ENCODE results near the gene CDH4. TPM values are rescaled to one million over a fixed set of nuclear protein-coding genes. Genes with fewer than 3 reads are reported as not detected.

The CDH4 gene
- total RNA-seq, 1 donor from 2014 or later, result 2.9 TPM

DNA sequence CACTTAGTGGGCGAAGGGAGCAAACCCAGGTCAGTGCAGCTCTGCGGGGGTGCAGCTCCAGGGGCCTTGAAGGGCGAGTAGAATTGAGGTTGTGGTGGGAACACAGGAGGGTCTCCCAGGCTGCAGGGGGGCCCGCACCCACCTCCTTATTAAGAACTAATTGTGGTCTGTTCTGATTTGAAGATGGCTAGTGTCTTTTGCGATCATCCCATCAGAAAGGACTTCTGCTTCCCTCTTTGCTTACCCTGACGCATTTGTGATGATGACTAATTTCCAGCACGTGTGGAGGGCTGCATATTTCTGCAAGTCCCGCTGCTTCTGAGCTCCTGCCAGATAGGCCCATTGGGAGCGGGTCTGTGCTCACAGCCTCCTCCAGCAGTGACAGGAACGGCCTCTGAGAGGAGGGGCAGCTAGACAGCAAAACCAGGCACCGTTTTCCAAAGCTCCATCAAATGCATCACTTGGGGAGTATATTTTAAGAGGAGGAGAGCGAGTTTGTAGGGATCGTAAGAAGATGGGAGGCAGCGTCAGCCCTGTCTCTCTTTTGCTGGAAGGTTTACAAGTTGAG, 268.9 kb downstream of the CDH4 start:
- Mint-ChIP-seq H3K27ac (no peak overlapping the region), H3K9me3 (no peaks in the 10 kb centered on the region)
- H3K27ac ChIP-seq, result no peak overlapping the region

DNA sequence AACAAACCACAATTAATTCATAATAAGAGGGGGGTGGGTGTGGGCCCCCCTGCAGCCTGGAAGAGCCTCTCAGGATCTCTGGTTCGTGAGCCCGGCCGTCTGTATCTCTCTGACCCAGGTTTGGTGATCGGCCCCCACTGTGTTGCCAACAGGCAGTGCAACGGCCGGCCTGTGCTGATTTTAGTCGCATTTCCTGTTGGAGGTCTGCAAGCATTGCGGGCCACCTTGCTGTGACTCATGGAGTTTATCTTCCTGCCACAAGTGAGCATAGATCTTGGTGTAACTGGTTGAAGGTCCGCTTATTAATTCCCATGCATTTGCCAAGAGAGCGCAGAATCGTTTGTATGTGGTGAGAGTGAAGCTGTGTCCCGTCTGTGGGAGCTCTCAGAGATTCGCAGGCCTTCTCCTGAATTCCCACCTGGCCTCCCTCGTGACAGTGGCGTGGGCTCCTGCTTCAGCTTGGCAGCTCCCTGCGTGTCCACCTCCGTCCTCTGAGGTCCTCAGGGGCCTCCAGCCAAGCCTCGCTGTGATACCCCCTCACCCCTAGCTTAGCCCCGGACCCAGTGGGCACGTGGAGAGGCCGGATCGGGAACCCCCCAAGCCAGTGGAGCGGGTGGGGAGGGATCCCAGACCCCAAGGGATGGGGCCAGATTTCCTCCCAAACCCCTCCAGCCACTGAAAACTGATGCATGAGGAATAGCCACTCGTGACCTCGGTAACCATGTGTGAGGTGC, 269.8 kb downstream of the CDH4 start:
- no peaks in the 10 kb centered on the region for H3K36me3 ChIP-seq
- no peaks in the 10 kb centered on the region for H4K20me1 ChIP-seq (ENCODE audit: low read depth)
- Mint-ChIP-seq H3K27me3 (ENCODE audit: insufficient read depth, low read depth) (peaks cover 5% of the 10 kb centered on the region), H3K4me3 (no peak overlapping the region), H3K4me1 (peaks cover 33% of the 10 kb centered on the region), H3K9me3 (no peaks in the 10 kb centered on the region), H3K36me3 (no peaks in the 10 kb centered on the region), H3K27ac (no peak overlapping the region)
- H3F3A ChIP-seq (ENCODE audit: low read depth), result no peaks in the 10 kb centered on the region
- DNase-seq (ENCODE audit: low spot score), result no peak
- H2AFZ ChIP-seq (replicated peaks), result no peak overlapping the region
- no peaks in the 10 kb centered on the region for H3K9me3 ChIP-seq (ENCODE audit: low read depth)
- no peak overlapping the region for H3K4me3 ChIP-seq
- no peaks in the 10 kb centered on the region for H3K4me1 ChIP-seq
- no peak overlapping the region for H3K9ac ChIP-seq
- TF ChIP-seq, protein P1, sequence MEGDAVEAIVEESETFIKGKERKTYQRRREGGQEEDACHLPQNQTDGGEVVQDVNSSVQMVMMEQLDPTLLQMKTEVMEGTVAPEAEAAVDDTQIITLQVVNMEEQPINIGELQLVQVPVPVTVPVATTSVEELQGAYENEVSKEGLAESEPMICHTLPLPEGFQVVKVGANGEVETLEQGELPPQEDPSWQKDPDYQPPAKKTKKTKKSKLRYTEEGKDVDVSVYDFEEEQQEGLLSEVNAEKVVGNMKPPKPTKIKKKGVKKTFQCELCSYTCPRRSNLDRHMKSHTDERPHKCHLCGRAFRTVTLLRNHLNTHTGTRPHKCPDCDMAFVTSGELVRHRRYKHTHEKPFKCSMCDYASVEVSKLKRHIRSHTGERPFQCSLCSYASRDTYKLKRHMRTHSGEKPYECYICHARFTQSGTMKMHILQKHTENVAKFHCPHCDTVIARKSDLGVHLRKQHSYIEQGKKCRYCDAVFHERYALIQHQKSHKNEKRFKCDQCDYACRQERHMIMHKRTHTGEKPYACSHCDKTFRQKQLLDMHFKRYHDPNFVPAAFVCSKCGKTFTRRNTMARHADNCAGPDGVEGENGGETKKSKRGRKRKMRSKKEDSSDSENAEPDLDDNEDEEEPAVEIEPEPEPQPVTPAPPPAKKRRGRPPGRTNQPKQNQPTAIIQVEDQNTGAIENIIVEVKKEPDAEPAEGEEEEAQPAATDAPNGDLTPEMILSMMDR (IDR thresholded peaks at IDR 0.05), result no peak
- no peak for TF ChIP-seq EZH2 (IDR thresholded peaks at IDR 0.05)
- no peak for TF ChIP-seq EZH2phosphoT487 (IDR thresholded peaks at IDR 0.05)
- H3K27ac ChIP-seq, result no peak overlapping the region
- H3K79me2 ChIP-seq (ENCODE audit: low read depth), result no peaks in the 10 kb centered on the region
- no peak overlapping the region for H3K4me2 ChIP-seq
- peaks cover 2% of the 10 kb centered on the region for H3K27me3 ChIP-seq

More for the DNA sequence above, 268.9 kb downstream of the CDH4 start:
- no peaks in the 10 kb centered on the region for H3K9me3 ChIP-seq (ENCODE audit: low read depth)
- peaks cover 2% of the 10 kb centered on the region for H3K27me3 ChIP-seq
- H3K9ac ChIP-seq, result no peak overlapping the region
- H3F3A ChIP-seq (ENCODE audit: low read depth), result no peaks in the 10 kb centered on the region
- H2AFZ ChIP-seq (replicated peaks), result no peak overlapping the region
- H3K79me2 ChIP-seq (ENCODE audit: low read depth), result no peaks in the 10 kb centered on the region
- Mint-ChIP-seq H3K27me3 (ENCODE audit: insufficient read depth, low read depth) (peaks cover 5% of the 10 kb centered on the region), H3K4me3 (no peak overlapping the region), H3K36me3 (no peaks in the 10 kb centered on the region), H3K4me1 (peaks cover 36% of the 10 kb centered on the region)
- no peak overlapping the region for H3K4me2 ChIP-seq
- no peaks in the 10 kb centered on the region for H3K4me1 ChIP-seq
- TF ChIP-seq EZH2 (IDR thresholded peaks at IDR 0.05) (no peak), EZH2phosphoT487 (IDR thresholded peaks at IDR 0.05) (no peak)
- TF ChIP-seq, protein P1 (IDR thresholded peaks at IDR 0.05), result no peak
- no peaks in the 10 kb centered on the region for H4K20me1 ChIP-seq (ENCODE audit: low read depth)
- no peak overlapping the region for H3K4me3 ChIP-seq
- DNase-seq (ENCODE audit: low spot score), result no peak
- H3K36me3 ChIP-seq, result no peaks in the 10 kb centered on the region

DNA sequence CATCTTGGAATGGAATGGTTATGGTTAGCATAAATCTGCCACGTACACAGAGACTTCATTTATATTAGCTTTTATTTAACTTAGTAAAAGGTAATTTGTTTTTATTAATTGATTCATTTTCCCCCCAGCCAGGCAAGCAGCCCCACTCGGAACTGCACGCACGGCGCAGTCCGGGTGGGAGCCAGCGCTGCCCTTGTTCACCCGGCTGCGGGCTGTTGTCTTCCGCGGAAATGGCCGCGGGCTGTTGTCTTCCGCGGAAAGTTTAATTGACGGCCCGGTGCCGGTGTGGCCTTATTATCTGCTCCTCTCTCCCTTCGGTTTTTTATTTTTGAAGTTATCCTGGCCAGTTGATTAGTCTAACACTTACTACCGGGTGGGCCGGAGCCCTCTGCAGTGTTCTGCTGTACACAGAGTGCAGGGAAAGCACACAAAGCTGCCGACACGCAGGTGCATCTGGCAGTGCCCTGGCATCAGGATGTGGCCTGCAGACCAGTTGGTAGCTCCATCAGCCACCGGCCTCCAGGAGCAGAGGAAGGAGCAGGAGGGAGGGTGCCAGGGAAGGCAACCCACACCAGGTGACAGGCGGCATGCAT, 270.5 kb downstream of the CDH4 start:
- Histone ChIP-seq H3K27ac (no peak overlapping the region), H4K20me1 (ENCODE audit: low read depth) (no peaks in the 10 kb centered on the region), H3K4me2 (no peak overlapping the region), H3K9me3 (ENCODE audit: low read depth) (no peaks in the 10 kb centered on the region), H2AFZ (replicated peaks) (no peak overlapping the region), H3K4me3 (no peak overlapping the region), H3K9ac (no peak overlapping the region), H3F3A (ENCODE audit: low read depth) (no peaks in the 10 kb centered on the region), H3K79me2 (ENCODE audit: low read depth) (no peaks in the 10 kb centered on the region), H3K27me3 (peaks cover 2% of the 10 kb centered on the region), H3K36me3 (no peaks in the 10 kb centered on the region), H3K4me1 (no peaks in the 10 kb centered on the region)
- H3K27ac Mint-ChIP-seq, result no peak overlapping the region
- peaks cover 31% of the 10 kb centered on the region for H3K4me1 Mint-ChIP-seq
- H3K27me3 Mint-ChIP-seq (ENCODE audit: insufficient read depth, low read depth), result peaks cover 5% of the 10 kb centered on the region
- no peaks in the 10 kb centered on the region for H3K36me3 Mint-ChIP-seq
- no peaks in the 10 kb centered on the region for H3K9me3 Mint-ChIP-seq
- TF ChIP-seq EZH2phosphoT487 (IDR thresholded peaks at IDR 0.05), result no peak
- no peak for TF ChIP-seq EZH2 (IDR thresholded peaks at IDR 0.05)
- TF ChIP-seq, protein P1 (IDR thresholded peaks at IDR 0.05), result no peak
- no peak overlapping the region for H3K4me3 Mint-ChIP-seq
- no peak for DNase-seq (ENCODE audit: low spot score)

Data from neural progenitor cell (in vitro differentiated cells).